HepG2 (cell line): ENCODE data around the gene NEDD8. TPM values are rescaled to one million over a fixed set of nuclear protein-coding genes. Genes with fewer than 3 reads are reported as not detected.

Source experiments
- GPN1 ChIP-seq: sonication (generic); formaldehyde crosslinking; IDR thresholded peaks from 2 replicates; pipeline ENCODE4 v1.5.1; 2020; ENCODE audit warnings: missing genetic modification reagents, borderline replicate concordance
- JARID2 ChIP-seq: sonication (generic); formaldehyde crosslinking; IDR thresholded peaks from 2 replicates; pipeline ENCODE4 v1.8.1; 2023; ENCODE audit warnings: missing genetic modification reagents, inconsistent platforms; ENCODE audit not compliant: insufficient replicate concordance
- KDM4B ChIP-seq: sonication (generic); formaldehyde crosslinking; IDR thresholded peaks from 2 replicates; pipeline ENCODE4 v1.4.0; 2020; ENCODE audit warnings: missing genetic modification reagents
- KMT2A ChIP-seq: sonication (generic); formaldehyde crosslinking; IDR thresholded peaks from 2 replicates; pipeline ENCODE4 v1.4.0; 2020; ENCODE audit warnings: missing genetic modification reagents
- NCOR1 ChIP-seq: fragments of 200-600 bp; sonication (generic); IDR thresholded peaks from 2 replicates; pipeline ENCODE4 v1.7.0; 2017; ENCODE audit warnings: antibody characterized with exemption, low read length, borderline replicate concordance
- SIN3A ChIP-seq: IDR thresholded peaks from 2 replicates; pipeline ENCODE4 v1.6.1; 2011; ENCODE audit warnings: low read depth, mild to moderate bottlenecking, control low read depth, low read length, borderline replicate concordance
- SMAD9 ChIP-seq: sonication (generic); formaldehyde crosslinking; IDR thresholded peaks from 2 replicates; pipeline ENCODE4 v1.5.1; 2020; ENCODE audit warnings: mild to moderate bottlenecking, missing genetic modification reagents
- ZNF124 ChIP-seq: sonication (generic); formaldehyde crosslinking; IDR thresholded peaks from 2 replicates; pipeline ENCODE4 v1.4.0; 2020; ENCODE audit warnings: missing genetic modification reagents
- ZNF326 ChIP-seq: sonication (generic); formaldehyde crosslinking; IDR thresholded peaks from 2 replicates; pipeline ENCODE4 v1.4.0; 2020; ENCODE audit warnings: missing genetic modification reagents, borderline replicate concordance
- ZNF367 ChIP-seq: sonication (generic); formaldehyde crosslinking; IDR thresholded peaks from 2 replicates; pipeline ENCODE4 v1.4.0; 2020; ENCODE audit warnings: missing genetic modification reagents, borderline replicate concordance
- ZNF552 ChIP-seq: sonication (generic); formaldehyde crosslinking; IDR thresholded peaks from 2 replicates; pipeline ENCODE4 v1.9.0; 2022; ENCODE audit warnings: missing genetic modification reagents, mild to moderate bottlenecking, borderline replicate concordance
- polyA plus RNA-seq, 8 experiments: library from polyadenylated mRNA; depleted of rRNA in 3 of 8; stranded (reverse) in 7 of 8; unstranded in 1 of 8; fragments of >200 nt; fragmentation: Illumina TruSeq in 4 of 8; extraction: Trizol in 4 of 8; gene quantifications; 2 replicates each; pipeline versions ENCODE4 v1.2.1 to v1.2.3, GENCODE V29; 2011 to 2016; ENCODE audit warnings: low read depth in 4 of 8, missing spikeins in 1 of 8, mixed read lengths in 1 of 8; ENCODE audit not compliant: insufficient read depth in 1 of 8
- total RNA-seq, 5 experiments: library from RNA; depleted of rRNA; stranded (reverse); fragments of >200 nt; fragmentation: Illumina TruSeq; extraction: Trizol; gene quantifications; 2 replicates each; pipeline ENCODE4 v1.2.3, GENCODE V29; 2016; ENCODE audit warnings: low read depth in 1 of 5
- TF ChIP-seq, protein P1 (sequence below): IDR thresholded peaks from 2 replicates; pipeline ENCODE4 v1.6.1; 2016; ENCODE audit warnings: missing compliant biosample characterization, missing genetic modification reagents, borderline replicate concordance
- TF ChIP-seq, protein P2 (sequence below): sonication (generic); formaldehyde crosslinking; IDR thresholded peaks from 2 replicates; pipeline ENCODE4 v1.5.1; 2020; ENCODE audit warnings: missing genetic modification reagents, mild to moderate bottlenecking, borderline replicate concordance
- TF ChIP-seq, protein P3 (sequence below): sonication (generic); formaldehyde crosslinking; IDR thresholded peaks from 2 replicates; pipeline ENCODE4 v1.5.1; 2020; ENCODE audit warnings: missing genetic modification reagents, mild to moderate bottlenecking, borderline replicate concordance
- TF ChIP-seq, protein P4 (sequence below): sonication (generic); formaldehyde crosslinking; IDR thresholded peaks from 2 replicates; pipeline ENCODE4 v1.5.0; 2020; ENCODE audit warnings: missing genetic modification reagents
- TF ChIP-seq, protein P5 (sequence below): sonication (generic); formaldehyde crosslinking; IDR thresholded peaks from 2 replicates; pipeline ENCODE4 v1.5.0; 2020; ENCODE audit warnings: missing genetic modification reagents
- TF ChIP-seq, protein P6 (sequence below): sonication (generic); formaldehyde crosslinking; IDR thresholded peaks from 2 replicates; pipeline ENCODE4 v1.4.0; 2020; ENCODE audit warnings: missing genetic modification reagents
- TF ChIP-seq, protein P7 (sequence below): sonication (generic); formaldehyde crosslinking; IDR thresholded peaks from 2 replicates; pipeline ENCODE4 v1.5.0; 2020; ENCODE audit warnings: mild to moderate bottlenecking, missing genetic modification reagents

Gene NEDD8
- total and polyA plus RNA-seq, 2 of the 13 experiments (the other 11 are each of a cell fraction or from before 2014, with no cell fraction given) = 535 to 713 TPM

DNA sequence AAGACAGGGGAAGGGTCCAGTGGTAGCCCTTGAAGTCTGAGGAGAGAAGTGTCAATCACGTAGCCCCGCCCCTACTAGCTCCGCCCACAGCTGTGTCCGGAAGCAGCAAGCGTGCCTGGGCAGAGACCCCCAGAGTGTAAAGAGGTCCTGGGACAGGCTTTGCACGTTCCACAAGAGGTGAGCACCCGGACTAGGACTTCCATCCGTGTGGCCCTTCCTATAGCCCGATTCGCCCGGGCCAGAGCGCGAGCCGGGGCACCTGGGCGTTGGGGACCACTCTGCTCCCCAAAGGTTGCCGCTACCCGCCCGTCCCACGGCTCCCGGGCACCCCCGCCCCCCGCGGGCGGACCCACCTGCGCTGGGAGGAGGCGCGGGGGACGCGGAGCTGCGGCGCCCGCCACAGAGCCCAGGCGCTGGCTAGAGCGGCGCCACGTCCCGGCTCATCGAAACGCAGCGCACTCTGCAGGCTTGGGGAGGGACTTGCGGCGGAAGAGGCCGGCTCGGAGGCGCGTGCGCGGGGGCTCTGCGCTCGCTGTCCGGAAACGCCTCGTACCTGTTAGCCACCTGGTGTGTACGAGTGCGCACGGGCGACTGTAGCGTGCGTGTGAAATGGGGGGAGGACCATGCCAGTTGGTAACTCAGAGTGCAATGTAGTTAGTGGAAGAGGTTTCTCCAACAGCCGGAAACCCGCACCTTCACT lies 39.1 kb upstream of the NEDD8 start, which contains the start of gene RABGGTA (continued):
- TF ChIP-seq KMT2A (CRISPR knock-in tag) (peak; percentile 99), NCOR1 (peak; percentile 62; the same call in 1 of the 2 replicates), KDM4B (peak; percentile 98), ZNF124 (peak; percentile 91; the same call in 1 of the 2 replicates), JARID2 (no peak), ZNF367 (CRISPR knock-in tag) (peak; percentile 63), SMAD9 (CRISPR knock-in tag) (peak; percentile 98), ZNF326 (CRISPR knock-in tag) (no peak; the same call in 1 of the 2 replicates), SIN3A (peak; percentile 97), GPN1 (peak; percentile 87; the same call in 1 of the 2 replicates), ZNF552 (CRISPR knock-in tag) (peak; percentile 98)
- TF ChIP-seq, protein P1, sequence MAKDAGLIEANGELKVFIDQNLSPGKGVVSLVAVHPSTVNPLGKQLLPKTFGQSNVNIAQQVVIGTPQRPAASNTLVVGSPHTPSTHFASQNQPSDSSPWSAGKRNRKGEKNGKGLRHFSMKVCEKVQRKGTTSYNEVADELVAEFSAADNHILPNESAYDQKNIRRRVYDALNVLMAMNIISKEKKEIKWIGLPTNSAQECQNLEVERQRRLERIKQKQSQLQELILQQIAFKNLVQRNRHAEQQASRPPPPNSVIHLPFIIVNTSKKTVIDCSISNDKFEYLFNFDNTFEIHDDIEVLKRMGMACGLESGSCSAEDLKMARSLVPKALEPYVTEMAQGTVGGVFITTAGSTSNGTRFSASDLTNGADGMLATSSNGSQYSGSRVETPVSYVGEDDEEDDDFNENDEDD (CRISPR knock-in tag) = peak; percentile 97; the same call in 1 of the 2 replicates
- TF ChIP-seq, protein P2, sequence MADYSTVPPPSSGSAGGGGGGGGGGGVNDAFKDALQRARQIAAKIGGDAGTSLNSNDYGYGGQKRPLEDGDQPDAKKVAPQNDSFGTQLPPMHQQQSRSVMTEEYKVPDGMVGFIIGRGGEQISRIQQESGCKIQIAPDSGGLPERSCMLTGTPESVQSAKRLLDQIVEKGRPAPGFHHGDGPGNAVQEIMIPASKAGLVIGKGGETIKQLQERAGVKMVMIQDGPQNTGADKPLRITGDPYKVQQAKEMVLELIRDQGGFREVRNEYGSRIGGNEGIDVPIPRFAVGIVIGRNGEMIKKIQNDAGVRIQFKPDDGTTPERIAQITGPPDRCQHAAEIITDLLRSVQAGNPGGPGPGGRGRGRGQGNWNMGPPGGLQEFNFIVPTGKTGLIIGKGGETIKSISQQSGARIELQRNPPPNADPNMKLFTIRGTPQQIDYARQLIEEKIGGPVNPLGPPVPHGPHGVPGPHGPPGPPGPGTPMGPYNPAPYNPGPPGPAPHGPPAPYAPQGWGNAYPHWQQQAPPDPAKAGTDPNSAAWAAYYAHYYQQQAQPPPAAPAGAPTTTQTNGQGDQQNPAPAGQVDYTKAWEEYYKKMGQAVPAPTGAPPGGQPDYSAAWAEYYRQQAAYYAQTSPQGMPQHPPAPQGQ (CRISPR knock-in tag) = 0 out of 2 replicates have a peak, but pooled peaks have one; percentile 97
- TF ChIP-seq, protein P3, sequence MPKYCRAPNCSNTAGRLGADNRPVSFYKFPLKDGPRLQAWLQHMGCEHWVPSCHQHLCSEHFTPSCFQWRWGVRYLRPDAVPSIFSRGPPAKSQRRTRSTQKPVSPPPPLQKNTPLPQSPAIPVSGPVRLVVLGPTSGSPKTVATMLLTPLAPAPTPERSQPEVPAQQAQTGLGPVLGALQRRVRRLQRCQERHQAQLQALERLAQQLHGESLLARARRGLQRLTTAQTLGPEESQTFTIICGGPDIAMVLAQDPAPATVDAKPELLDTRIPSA (CRISPR knock-in tag) = peak; percentile 88
- TF ChIP-seq, protein P4, sequence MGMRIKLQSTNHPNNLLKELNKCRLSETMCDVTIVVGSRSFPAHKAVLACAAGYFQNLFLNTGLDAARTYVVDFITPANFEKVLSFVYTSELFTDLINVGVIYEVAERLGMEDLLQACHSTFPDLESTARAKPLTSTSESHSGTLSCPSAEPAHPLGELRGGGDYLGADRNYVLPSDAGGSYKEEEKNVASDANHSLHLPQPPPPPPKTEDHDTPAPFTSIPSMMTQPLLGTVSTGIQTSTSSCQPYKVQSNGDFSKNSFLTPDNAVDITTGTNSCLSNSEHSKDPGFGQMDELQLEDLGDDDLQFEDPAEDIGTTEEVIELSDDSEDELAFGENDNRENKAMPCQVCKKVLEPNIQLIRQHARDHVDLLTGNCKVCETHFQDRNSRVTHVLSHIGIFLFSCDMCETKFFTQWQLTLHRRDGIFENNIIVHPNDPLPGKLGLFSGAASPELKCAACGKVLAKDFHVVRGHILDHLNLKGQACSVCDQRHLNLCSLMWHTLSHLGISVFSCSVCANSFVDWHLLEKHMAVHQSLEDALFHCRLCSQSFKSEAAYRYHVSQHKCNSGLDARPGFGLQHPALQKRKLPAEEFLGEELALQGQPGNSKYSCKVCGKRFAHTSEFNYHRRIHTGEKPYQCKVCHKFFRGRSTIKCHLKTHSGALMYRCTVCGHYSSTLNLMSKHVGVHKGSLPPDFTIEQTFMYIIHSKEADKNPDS = peak; percentile 89; the same call in 1 of the 2 replicates
- TF ChIP-seq, protein P5, sequence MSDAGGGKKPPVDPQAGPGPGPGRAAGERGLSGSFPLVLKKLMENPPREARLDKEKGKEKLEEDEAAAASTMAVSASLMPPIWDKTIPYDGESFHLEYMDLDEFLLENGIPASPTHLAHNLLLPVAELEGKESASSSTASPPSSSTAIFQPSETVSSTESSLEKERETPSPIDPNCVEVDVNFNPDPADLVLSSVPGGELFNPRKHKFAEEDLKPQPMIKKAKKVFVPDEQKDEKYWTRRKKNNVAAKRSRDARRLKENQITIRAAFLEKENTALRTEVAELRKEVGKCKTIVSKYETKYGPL (CRISPR knock-in tag) = peak; percentile 81; the same call in 1 of the 2 replicates
- TF ChIP-seq, protein P6, sequence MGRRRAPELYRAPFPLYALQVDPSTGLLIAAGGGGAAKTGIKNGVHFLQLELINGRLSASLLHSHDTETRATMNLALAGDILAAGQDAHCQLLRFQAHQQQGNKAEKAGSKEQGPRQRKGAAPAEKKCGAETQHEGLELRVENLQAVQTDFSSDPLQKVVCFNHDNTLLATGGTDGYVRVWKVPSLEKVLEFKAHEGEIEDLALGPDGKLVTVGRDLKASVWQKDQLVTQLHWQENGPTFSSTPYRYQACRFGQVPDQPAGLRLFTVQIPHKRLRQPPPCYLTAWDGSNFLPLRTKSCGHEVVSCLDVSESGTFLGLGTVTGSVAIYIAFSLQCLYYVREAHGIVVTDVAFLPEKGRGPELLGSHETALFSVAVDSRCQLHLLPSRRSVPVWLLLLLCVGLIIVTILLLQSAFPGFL (CRISPR knock-in tag) = peak; percentile 79; the same call in 1 of the 2 replicates
- TF ChIP-seq, protein P7, sequence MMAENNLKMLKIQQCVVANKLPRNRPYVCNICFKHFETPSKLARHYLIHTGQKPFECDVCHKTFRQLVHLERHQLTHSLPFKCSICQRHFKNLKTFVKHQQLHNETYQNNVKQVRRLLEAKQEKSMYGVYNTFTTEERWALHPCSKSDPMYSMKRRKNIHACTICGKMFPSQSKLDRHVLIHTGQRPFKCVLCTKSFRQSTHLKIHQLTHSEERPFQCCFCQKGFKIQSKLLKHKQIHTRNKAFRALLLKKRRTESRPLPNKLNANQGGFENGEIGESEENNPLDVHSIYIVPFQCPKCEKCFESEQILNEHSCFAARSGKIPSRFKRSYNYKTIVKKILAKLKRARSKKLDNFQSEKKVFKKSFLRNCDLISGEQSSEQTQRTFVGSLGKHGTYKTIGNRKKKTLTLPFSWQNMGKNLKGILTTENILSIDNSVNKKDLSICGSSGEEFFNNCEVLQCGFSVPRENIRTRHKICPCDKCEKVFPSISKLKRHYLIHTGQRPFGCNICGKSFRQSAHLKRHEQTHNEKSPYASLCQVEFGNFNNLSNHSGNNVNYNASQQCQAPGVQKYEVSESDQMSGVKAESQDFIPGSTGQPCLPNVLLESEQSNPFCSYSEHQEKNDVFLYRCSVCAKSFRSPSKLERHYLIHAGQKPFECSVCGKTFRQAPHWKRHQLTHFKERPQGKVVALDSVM (CRISPR knock-in tag) = peak; percentile 84
